NOMO-1 treated with dmso at 0.1 percent for 144 hours (cell line): Measurements from ENCODE around the gene PCDHB2.
"Not testable (repeated sequence)": the region's sequence is repeated elsewhere in the genome, so short reads cannot be mapped to it uniquely, and the experiment has no call there.

Source experiments
- DNase-seq: peaks from one replicate; lab custom pipeline; 2025; ENCODE audit not compliant: unreplicated experiment; lab: John Stamatoyannopoulos, UW

The PCDHB2 gene

GRCh38 chr5:141094481-141095262 is at the start of gene PCDHB2:
PCDHB2 (plus strand) TSS chr5:141094615; CDS start chr5:141094791, 176 bp downstream.
- no peak for DNase-seq

- DNase-seq: no peak
Measured at GRCh38 chr5:141050622-141051520, 43.5 kb upstream of the PCDHB2 start, which contains the start of gene PCDHB1. PCDHB1 (plus strand) TSS chr5:141051374; CDS start chr5:141051471, 97 bp downstream.

- no peak for DNase-seq
Measured at GRCh38 chr5:141051521-141051866, 42.9 kb upstream of the PCDHB2 start.

GRCh38 chr5:141077826-141078225 is 16.6 kb upstream of the PCDHB2 start:
- DNase-seq: no peak

- DNase-seq: no peak
Measured at GRCh38 chr5:141082228-141082627, 12.2 kb upstream of the PCDHB2 start.

- no peak for DNase-seq
Measured at GRCh38 chr5:141084487-141084989, 9.9 kb upstream of the PCDHB2 start.

- no peak for DNase-seq
Measured at GRCh38 chr5:141095263-141095641, 837 bp downstream of the PCDHB2 start.

GRCh38 chr5:141096181-141096580 is 1.8 kb downstream of the PCDHB2 start:
- not testable (repeated sequence) for DNase-seq

GRCh38 chr5:141096586-141096985 is 2.2 kb downstream of the PCDHB2 start:
- not testable (repeated sequence) for DNase-seq

GRCh38 chr5:141100243-141100805 is 5.9 kb downstream of the PCDHB2 start, which contains the start of gene PCDHB3:
PCDHB3 (plus strand) TSS chr5:141100473; CDS start chr5:141100650, 177 bp downstream.
- DNase-seq: no peak

- no peak for DNase-seq
Measured at GRCh38 chr5:141101059-141101458, 6.6 kb downstream of the PCDHB2 start.

- DNase-seq: not testable (repeated sequence)
Measured at GRCh38 chr5:141102070-141102469, 7.7 kb downstream of the PCDHB2 start.

- not testable (repeated sequence) for DNase-seq
Measured at GRCh38 chr5:141102471-141102870, 8.1 kb downstream of the PCDHB2 start.

GRCh38 chr5:141105350-141105749 is 10.9 kb downstream of the PCDHB2 start:
- DNase-seq: no peak

GRCh38 chr5:141119250-141119649 is 24.8 kb downstream of the PCDHB2 start:
- DNase-seq: no peak

- no peak for DNase-seq
Measured at GRCh38 chr5:141121563-141121962, 27.1 kb downstream of the PCDHB2 start, which contains the start of gene PCDHB4. PCDHB4 (plus strand) TSS chr5:141121818; CDS start chr5:141121999, 181 bp downstream.

- DNase-seq: no peak
Measured at GRCh38 chr5:141121985-141122384, 27.6 kb downstream of the PCDHB2 start.

- DNase-seq: not testable (repeated sequence)
Measured at GRCh38 chr5:141123396-141124135, 29.2 kb downstream of the PCDHB2 start.

GRCh38 chr5:141127305-141127704 is 32.9 kb downstream of the PCDHB2 start:
- no peak for DNase-seq

GRCh38 chr5:141135030-141135717 is 40.8 kb downstream of the PCDHB2 start, which contains the start of gene PCDHB5:
PCDHB5 (plus strand) TSS chr5:141135206; CDS start chr5:141135435, 229 bp downstream.
- no peak for DNase-seq
